RWPE2 (cell line): ENCODE results near the gene C22orf31.

Source experiments
- ATAC-seq: fragments of 200-7000 bp; cut with Tn5 transposase; 3 replicates; pipeline ENCODE4 v1.9.1; 2021; ENCODE audit warnings: low read depth
- DNase-seq: peaks from one replicate; pipeline ENCODE4 v3.0.0-alpha.2; 2020; ENCODE audit warnings: low spot score
- H3K27ac ChIP-seq: fragments of 450-650 bp; 2 replicates; pipeline ENCODE4 v1.5.1; 2017; ENCODE audit warnings: mild to moderate bottlenecking; ENCODE audit not compliant: poor library complexity, severe bottlenecking
- H3K27me3 ChIP-seq: fragments of 250-450 bp; sonication (Bioruptor Pico); 2 replicates; pipeline ENCODE4 v1.5.1; 2021; ENCODE audit warnings: mild to moderate bottlenecking, moderate library complexity; ENCODE audit not compliant: insufficient read depth, poor library complexity, severe bottlenecking
- H3K36me3 ChIP-seq: fragments of 250-450 bp; sonication (Bioruptor Pico); 2 replicates; pipeline ENCODE4 v1.5.1; 2020; ENCODE audit warnings: low read depth, mild to moderate bottlenecking, moderate library complexity
- H3K4me1 ChIP-seq: fragments of 250-450 bp; sonication (Bioruptor Pico); 2 replicates; pipeline ENCODE4 v1.5.1; 2021; ENCODE audit warnings: mild to moderate bottlenecking, moderate library complexity; ENCODE audit not compliant: insufficient read depth, poor library complexity, severe bottlenecking
- H3K4me3 ChIP-seq: fragments of 250-450 bp; sonication (Bioruptor Pico); 2 replicates; pipeline ENCODE4 v1.5.1; 2021; ENCODE audit warnings: mild to moderate bottlenecking, moderate library complexity; ENCODE audit not compliant: severe bottlenecking
- H3K9me3 ChIP-seq: fragments of 250-450 bp; sonication (Bioruptor Pico); 2 replicates; pipeline ENCODE4 v1.5.1; 2021; ENCODE audit warnings: mild to moderate bottlenecking, moderate library complexity; ENCODE audit not compliant: severe bottlenecking
- CTCF ChIP-seq: fragments of 450-650 bp; IDR thresholded peaks from one replicate; pipeline ENCODE4 v1.5.1; 2017; ENCODE audit warnings: mild to moderate bottlenecking, moderate library complexity; ENCODE audit not compliant: poor library complexity, severe bottlenecking

C22orf31 gene

GRCh38 chr22:29023172-29023796 lies 38.3 kb downstream of the C22orf31 start:
- Histone ChIP-seq H3K36me3 (no peaks in the 10 kb centered on the region), H3K9me3 (no peaks in the 10 kb centered on the region), H3K27me3 (no peaks in the 10 kb centered on the region), H3K4me1 (no peaks in the 10 kb centered on the region), H3K4me3 (no peak overlapping the region), H3K27ac (no peak overlapping the region)
- ATAC-seq (no peak), DNase-seq (no peak)
- TF ChIP-seq CTCF, result no peak

DNA sequence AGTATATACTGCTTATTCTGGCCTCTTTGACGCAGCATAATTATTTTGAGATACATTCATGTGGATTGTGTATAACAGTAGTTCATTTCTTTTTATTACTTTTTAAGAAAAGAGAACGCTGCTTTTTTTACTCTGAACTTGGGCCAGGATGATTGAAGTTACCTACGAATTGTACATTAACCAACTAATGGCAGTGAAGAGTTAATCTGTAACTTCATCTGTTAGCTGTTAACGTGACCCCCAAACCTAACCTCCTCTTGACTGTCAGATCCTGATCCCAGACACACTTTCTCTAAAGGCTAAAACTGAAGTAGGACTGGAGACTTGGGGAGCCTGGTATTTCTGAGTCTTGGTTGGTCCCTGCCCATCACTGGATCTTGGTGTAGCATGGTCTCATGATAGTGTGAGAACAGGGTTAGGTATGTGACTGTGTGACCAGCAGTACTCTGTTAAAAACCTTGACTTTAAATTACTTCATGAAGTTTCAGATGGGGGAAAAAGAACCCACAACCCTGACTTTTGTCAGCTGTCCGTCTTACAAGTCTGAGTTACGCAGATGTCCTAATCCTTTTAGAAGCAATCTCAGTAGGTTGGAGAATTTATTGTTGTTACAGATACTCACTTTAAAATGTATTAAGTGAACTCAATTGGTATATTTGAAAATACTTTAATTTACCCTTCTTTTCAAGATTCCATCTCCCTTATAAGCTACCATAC lies 39.4 kb downstream of the C22orf31 start:
- H3K4me3 ChIP-seq, result no peak overlapping the region
- ATAC-seq (no peak), DNase-seq (no peak)

GRCh38 chr22:29018293-29019189 lies 43.1 kb downstream of the C22orf31 start:
- no peak for DNase-seq
- ATAC-seq, result no peak
- TF ChIP-seq CTCF, result no peak
- Histone ChIP-seq H3K9me3 (no peaks in the 10 kb centered on the region), H3K4me1 (no peaks in the 10 kb centered on the region), H3K36me3 (no peaks in the 10 kb centered on the region), H3K4me3 (no peak overlapping the region), H3K27me3 (no peaks in the 10 kb centered on the region), H3K27ac (no peak overlapping the region)

More for the DNA sequence above, 39.4 kb downstream of the C22orf31 start:
- Histone ChIP-seq H3K9me3 (no peaks in the 10 kb centered on the region), H3K36me3 (no peaks in the 10 kb centered on the region), H3K27me3 (no peaks in the 10 kb centered on the region), H3K4me1 (no peaks in the 10 kb centered on the region), H3K27ac (no peak overlapping the region)
- TF ChIP-seq CTCF, result no peak

GRCh38 chr22:29016067-29016938 lies 45.3 kb downstream of the C22orf31 start:
- ATAC-seq (no peak), DNase-seq (no peak)
- no peaks in the 10 kb centered on the region for H3K9me3 ChIP-seq
- no peak overlapping the region for H3K27ac ChIP-seq
- no peaks in the 10 kb centered on the region for H3K4me1 ChIP-seq
- H3K36me3 ChIP-seq, result no peaks in the 10 kb centered on the region
- no peak for TF ChIP-seq CTCF
- H3K27me3 ChIP-seq, result no peaks in the 10 kb centered on the region
- H3K4me3 ChIP-seq, result no peak overlapping the region
